WTC11 (cell line): Measurements from ENCODE around the gene DISC1. TPM values are rescaled to one million over a fixed set of nuclear protein-coding genes. Genes with fewer than 3 reads are reported as not detected.

Source experiments
- ATAC-seq: fragments of 200-7000 bp; cut with Tn5 transposase; 2 replicates; pipeline ENCODE4 v1.10.0; 2021; ENCODE audit warnings: mild to moderate bottlenecking, moderate library complexity
- CTCF ChIA-PET: fragments of 300-600 bp; sonication (Branson Sonifier 250); formaldehyde crosslinking; loops from one replicate; lab custom pipeline; 2021; ENCODE audit warnings: antibody characterized with exemption; lab: Charles Lee
- POLR2A ChIA-PET: fragments of 350-600 bp; sonication (Branson Sonifier 250); formaldehyde crosslinking; loops from one replicate; lab custom pipeline; 2021; ENCODE audit warnings: antibody characterized with exemption; lab: Charles Lee
- DNase-seq: peaks from one replicate; pipeline ENCODE4 v3.0.0; 2021; ENCODE audit warnings: low spot score
- H3K27ac Mint-ChIP-seq: 2 replicates; pipeline ENCODE4 v1.8.0; 2021; ENCODE audit warnings: mixed read lengths
- H3K27me3 Mint-ChIP-seq: 2 replicates; pipeline ENCODE4 v1.8.0; 2021; ENCODE audit warnings: low read depth, mild to moderate bottlenecking, moderate library complexity, mixed read lengths
- H3K36me3 Mint-ChIP-seq: 2 replicates; pipeline ENCODE4 v1.8.0; 2021; ENCODE audit warnings: mixed read lengths
- H3K4me1 Mint-ChIP-seq: 2 replicates; pipeline ENCODE4 v1.8.0; 2022; ENCODE audit warnings: mixed read lengths
- H3K4me3 Mint-ChIP-seq: 2 replicates; pipeline ENCODE4 v1.8.0; 2021; ENCODE audit warnings: mild to moderate bottlenecking, moderate library complexity, mixed read lengths
- H3K9me3 Mint-ChIP-seq: 2 replicates; pipeline ENCODE4 v1.8.0; 2021; ENCODE audit warnings: mixed read lengths
- CBFB ChIP-seq: sonication (generic); formaldehyde crosslinking; IDR thresholded peaks from 2 replicates; pipeline ENCODE4 v1.8.1; 2022; ENCODE audit warnings: mild to moderate bottlenecking, low read depth, missing genetic modification reagents
- E2F5 ChIP-seq: sonication (generic); formaldehyde crosslinking; IDR thresholded peaks from 2 replicates; pipeline ENCODE4 v1.8.1; 2022; ENCODE audit warnings: mild to moderate bottlenecking, moderate library complexity, missing genetic modification reagents
- EMX1 ChIP-seq: fragments of 250-450 bp; sonication (Bioruptor Pico); IDR thresholded peaks from 2 replicates; pipeline ENCODE4 v1.8.0; 2021; ENCODE audit warnings: mild to moderate bottlenecking
- ESRRA ChIP-seq: sonication (generic); formaldehyde crosslinking; IDR thresholded peaks from 2 replicates; pipeline ENCODE4 v1.8.1; 2022; ENCODE audit warnings: mild to moderate bottlenecking, missing genetic modification reagents, borderline replicate concordance
- FOXJ3 ChIP-seq: sonication (generic); formaldehyde crosslinking; IDR thresholded peaks from 2 replicates; pipeline ENCODE4 v1.9.0; 2021; ENCODE audit warnings: missing genetic modification reagents, mild to moderate bottlenecking, borderline replicate concordance
- FOXP1 ChIP-seq: sonication (generic); formaldehyde crosslinking; IDR thresholded peaks from 2 replicates; pipeline ENCODE4 v1.8.0; 2022; ENCODE audit warnings: missing genetic modification reagents, mild to moderate bottlenecking, moderate library complexity, borderline replicate concordance
- HMGXB4 ChIP-seq: sonication (generic); formaldehyde crosslinking; IDR thresholded peaks from 2 replicates; pipeline ENCODE4 v1.8.1; 2023; ENCODE audit warnings: mild to moderate bottlenecking, moderate library complexity, missing genetic modification reagents
- IRF1 ChIP-seq: sonication (generic); formaldehyde crosslinking; IDR thresholded peaks from 2 replicates; pipeline ENCODE4 v1.8.0; 2023; ENCODE audit warnings: missing genetic modification reagents
- KAT7 ChIP-seq: sonication (generic); formaldehyde crosslinking; IDR thresholded peaks from 2 replicates; pipeline ENCODE4 v1.8.1; 2023; ENCODE audit warnings: missing genetic modification reagents, mild to moderate bottlenecking, borderline replicate concordance
- MAX ChIP-seq: sonication (generic); formaldehyde crosslinking; IDR thresholded peaks from 2 replicates; pipeline ENCODE4 v1.8.0; 2022; ENCODE audit warnings: mild to moderate bottlenecking, missing genetic modification reagents
- MYBL2 ChIP-seq: sonication (generic); formaldehyde crosslinking; IDR thresholded peaks from 2 replicates; pipeline ENCODE4 v1.8.1; 2023; ENCODE audit warnings: mild to moderate bottlenecking, moderate library complexity, missing genetic modification reagents
- NFATC4 ChIP-seq: fragments of 250-450 bp; sonication (Bioruptor Pico); IDR thresholded peaks from 2 replicates; pipeline ENCODE4 v1.9.0; 2021; ENCODE audit warnings: mild to moderate bottlenecking
- NR1H2 ChIP-seq: sonication (generic); formaldehyde crosslinking; IDR thresholded peaks from 2 replicates; pipeline ENCODE4 v1.9.0; 2021; ENCODE audit warnings: mild to moderate bottlenecking, moderate library complexity, missing genetic modification reagents
- RELA ChIP-seq: sonication (generic); formaldehyde crosslinking; IDR thresholded peaks from 2 replicates; pipeline ENCODE4 v1.8.1; 2022; ENCODE audit warnings: missing genetic modification reagents, mild to moderate bottlenecking, borderline replicate concordance
- USF1 ChIP-seq: sonication (generic); formaldehyde crosslinking; IDR thresholded peaks from 2 replicates; pipeline ENCODE4 v1.8.0; 2022; ENCODE audit warnings: mild to moderate bottlenecking, missing genetic modification reagents
- ZBTB43 ChIP-seq: sonication (generic); formaldehyde crosslinking; IDR thresholded peaks from 2 replicates; pipeline ENCODE4 v1.8.1; 2023; ENCODE audit warnings: mild to moderate bottlenecking, missing genetic modification reagents
- ZNF263 ChIP-seq: sonication (generic); formaldehyde crosslinking; IDR thresholded peaks from 2 replicates; pipeline ENCODE4 v1.8.1; 2022; ENCODE audit warnings: low read depth, mild to moderate bottlenecking, moderate library complexity, missing genetic modification reagents
- ZNF281 ChIP-seq: sonication (generic); formaldehyde crosslinking; IDR thresholded peaks from 2 replicates; pipeline ENCODE4 v1.8.0; 2023; ENCODE audit warnings: mild to moderate bottlenecking, missing genetic modification reagents
- ZNF416 ChIP-seq: fragments of 250-450 bp; sonication (Bioruptor Pico); IDR thresholded peaks from 2 replicates; pipeline ENCODE4 v1.9.0; 2021; ENCODE audit warnings: mild to moderate bottlenecking, inconsistent platforms
- ZNF512 ChIP-seq: sonication (generic); formaldehyde crosslinking; IDR thresholded peaks from 2 replicates; pipeline ENCODE4 v1.8.1; 2022; ENCODE audit warnings: missing genetic modification reagents, borderline replicate concordance
- total RNA-seq: library from RNA; stranded (reverse); gene quantifications from 3 replicates; pipeline ENCODE4 v1.2.3, GENCODE V29; 2021

DISC1 gene
- total RNA-seq, 1 experiment from 2014 or later = 5.5 TPM

GRCh38 chr1:231853588-231854207 is 227.1 kb downstream of the DISC1 start:
- H3K9me3 Mint-ChIP-seq = no peaks in the 10 kb centered on the region
- H3K27ac Mint-ChIP-seq = no peak overlapping the region
- ChIA-PET POLR2A (no interaction called here), CTCF (no interaction called here)
- no peaks in the 10 kb centered on the region for H3K36me3 Mint-ChIP-seq
- DNase-seq (no peak), ATAC-seq (no peak)
- no peaks in the 10 kb centered on the region; the same call in 1 of the 2 replicates for H3K27me3 Mint-ChIP-seq
- no peak for TF ChIP-seq NR1H2 (CRISPR knock-in tag)
- no peak for TF ChIP-seq MYBL2 (CRISPR knock-in tag)
- TF ChIP-seq HMGXB4 (CRISPR knock-in tag) = no peak
- no peak for TF ChIP-seq FOXP1
- no peak for TF ChIP-seq NFATC4 (CRISPR knock-in tag)
- TF ChIP-seq FOXJ3 = no peak
- no peak for TF ChIP-seq ZNF416 (CRISPR knock-in tag)
- TF ChIP-seq RELA (CRISPR knock-in tag) = no peak
- TF ChIP-seq IRF1 = no peak
- no peak for TF ChIP-seq MAX (CRISPR knock-in tag)
- no peak for TF ChIP-seq ZNF512 (CRISPR knock-in tag)
- no peak for TF ChIP-seq ZBTB43
- TF ChIP-seq ZNF281 = no peak
- no peak for TF ChIP-seq CBFB (CRISPR knock-in tag)
- no peak for TF ChIP-seq ZNF263
- TF ChIP-seq ESRRA = no peak
- peaks cover 23% of the 10 kb centered on the region for H3K4me1 Mint-ChIP-seq
- H3K4me3 Mint-ChIP-seq = no peak overlapping the region

- CTCF ChIA-PET = no interaction called here
- no peaks in the 10 kb centered on the region for H3K36me3 Mint-ChIP-seq
- no peak for ATAC-seq
- POLR2A ChIA-PET = no interaction called here
- H3K4me1 Mint-ChIP-seq = peaks cover 23% of the 10 kb centered on the region
- H3K27me3 Mint-ChIP-seq = no peaks in the 10 kb centered on the region; the same call in 1 of the 2 replicates
- no peak overlapping the region for H3K4me3 Mint-ChIP-seq
- H3K9me3 Mint-ChIP-seq = no peaks in the 10 kb centered on the region
- no peak for TF ChIP-seq USF1 (CRISPR knock-in tag)
- no peak for TF ChIP-seq E2F5 (CRISPR knock-in tag)
- no peak for TF ChIP-seq EMX1
- no peak for TF ChIP-seq RELA (CRISPR knock-in tag)
- no peak for TF ChIP-seq KAT7 (CRISPR knock-in tag)
- no peak for TF ChIP-seq HMGXB4 (CRISPR knock-in tag)
- TF ChIP-seq ZNF263 = no peak
- TF ChIP-seq, all 79 proteins: peak for 0
- DNase-seq = no peak
- H3K27ac Mint-ChIP-seq = no peak overlapping the region
Observed at GRCh38 chr1:231855361-231855760, 228.8 kb downstream of the DISC1 start.
